Measurements from ENCODE around the gene ADAM12.

The ADAM12 gene

DNA sequence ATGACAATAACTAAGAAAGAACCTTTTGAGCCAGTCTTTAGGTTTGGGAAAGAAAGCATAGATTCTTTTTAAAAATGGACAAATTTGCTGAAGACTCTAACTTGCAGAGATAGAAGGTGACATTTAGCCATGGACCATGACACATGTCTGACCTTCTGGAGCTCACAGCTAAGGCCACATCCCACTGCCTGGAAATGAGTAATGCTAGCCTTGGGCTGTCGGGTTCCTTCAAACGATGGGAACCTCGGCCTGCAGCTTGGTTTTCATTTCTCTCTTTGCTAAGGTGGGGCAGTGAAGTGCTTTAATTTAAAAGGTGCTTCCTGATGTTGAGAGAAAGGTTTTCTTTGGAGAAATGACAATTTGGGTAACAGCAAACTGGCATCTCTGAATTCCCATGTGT, 268.7 kb downstream of the ADAM12 start (continued):
- TF ChIP-seq, protein P1, sequence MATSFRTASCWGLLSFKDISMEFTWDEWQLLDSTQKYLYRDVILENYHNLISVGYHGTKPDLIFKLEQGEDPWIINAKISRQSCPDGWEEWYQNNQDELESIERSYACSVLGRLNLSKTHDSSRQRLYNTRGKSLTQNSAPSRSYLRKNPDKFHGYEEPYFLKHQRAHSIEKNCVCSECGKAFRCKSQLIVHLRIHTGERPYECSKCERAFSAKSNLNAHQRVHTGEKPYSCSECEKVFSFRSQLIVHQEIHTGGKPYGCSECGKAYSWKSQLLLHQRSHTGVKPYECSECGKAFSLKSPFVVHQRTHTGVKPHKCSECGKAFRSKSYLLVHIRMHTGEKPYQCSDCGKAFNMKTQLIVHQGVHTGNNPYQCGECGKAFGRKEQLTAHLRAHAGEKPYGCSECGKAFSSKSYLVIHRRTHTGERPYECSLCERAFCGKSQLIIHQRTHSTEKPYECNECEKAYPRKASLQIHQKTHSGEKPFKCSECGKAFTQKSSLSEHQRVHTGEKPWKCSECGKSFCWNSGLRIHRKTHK (tag by site-specific recombination; IDR thresholded peaks at IDR 0.05) = no peak
- TF ChIP-seq ZNF776 (tag by site-specific recombination; IDR thresholded peaks at IDR 0.05; ENCODE audit: borderline replicate concordance) = no peak
- no peak for TF ChIP-seq ZSCAN23 (tag by site-specific recombination; IDR thresholded peaks at IDR 0.05)
- TF ChIP-seq ZNF626 (tag by site-specific recombination; IDR thresholded peaks at IDR 0.05) = no peak
- no peak for TF ChIP-seq SETDB1 (IDR thresholded peaks at IDR 0.05; ENCODE audit: insufficient read length, low read length)
- no peak for TF ChIP-seq ZNF10 (tag by site-specific recombination; IDR thresholded peaks at IDR 0.05)
- TF ChIP-seq YY2 (tag by site-specific recombination; IDR thresholded peaks at IDR 0.05) = no peak
- TF ChIP-seq ZNF529 (tag by site-specific recombination; IDR thresholded peaks at IDR 0.05; ENCODE audit: insufficient replicate concordance) = no peak

DNA sequence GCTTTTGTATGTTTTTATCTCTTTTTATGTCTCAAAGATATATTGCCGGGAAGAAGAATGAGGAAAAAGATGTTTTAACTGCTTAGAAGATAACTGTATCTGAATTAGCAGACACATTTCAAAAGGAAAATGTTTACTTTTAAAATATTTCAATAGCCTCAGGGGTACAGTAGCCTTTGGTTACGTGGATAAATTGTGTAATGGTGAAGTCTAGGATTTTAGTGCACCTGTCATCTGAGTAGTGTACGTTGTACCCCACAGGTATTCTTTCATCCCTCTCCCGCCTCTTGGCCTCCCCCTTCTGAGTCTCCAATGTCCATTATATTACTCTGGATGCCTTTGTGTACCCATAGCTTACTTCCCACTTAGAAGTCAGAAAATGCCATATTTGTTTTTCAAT, 269.8 kb downstream of the ADAM12 start:
- Histone ChIP-seq H3K36me3 (ENCODE audit: control insufficient read depth in 2 of 2, insufficient read depth in 1 of 2, low read length in 2 of 2) (no peaks in the 10 kb centered on the region), H3K9me3 (ENCODE audit: control insufficient read depth, insufficient read depth, low read depth, low read length) (no peaks in the 10 kb centered on the region), H3K4me1 (ENCODE audit: control insufficient read depth, insufficient read depth, low read length) (no peaks in the 10 kb centered on the region), H3K4me3 (ENCODE audit: low read depth, low read length) (no peak overlapping the region), H3K27ac (ENCODE audit: extremely low read depth, low read depth, low read length) (no peak overlapping the region)
- no peak for TF ChIP-seq ZNF211 (tag by site-specific recombination; IDR thresholded peaks at IDR 0.05; ENCODE audit: low read depth)
- no peak for TF ChIP-seq WT1 (tag by site-specific recombination; IDR thresholded peaks at IDR 0.05)
- no peak for TF ChIP-seq KLF7 (tag by site-specific recombination; IDR thresholded peaks at IDR 0.05; ENCODE audit: borderline replicate concordance)
- TF ChIP-seq, protein P2, sequence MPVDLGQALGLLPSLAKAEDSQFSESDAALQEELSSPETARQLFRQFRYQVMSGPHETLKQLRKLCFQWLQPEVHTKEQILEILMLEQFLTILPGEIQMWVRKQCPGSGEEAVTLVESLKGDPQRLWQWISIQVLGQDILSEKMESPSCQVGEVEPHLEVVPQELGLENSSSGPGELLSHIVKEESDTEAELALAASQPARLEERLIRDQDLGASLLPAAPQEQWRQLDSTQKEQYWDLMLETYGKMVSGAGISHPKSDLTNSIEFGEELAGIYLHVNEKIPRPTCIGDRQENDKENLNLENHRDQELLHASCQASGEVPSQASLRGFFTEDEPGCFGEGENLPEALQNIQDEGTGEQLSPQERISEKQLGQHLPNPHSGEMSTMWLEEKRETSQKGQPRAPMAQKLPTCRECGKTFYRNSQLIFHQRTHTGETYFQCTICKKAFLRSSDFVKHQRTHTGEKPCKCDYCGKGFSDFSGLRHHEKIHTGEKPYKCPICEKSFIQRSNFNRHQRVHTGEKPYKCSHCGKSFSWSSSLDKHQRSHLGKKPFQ (tag by site-specific recombination; IDR thresholded peaks at IDR 0.05) = no peak
- no peak for TF ChIP-seq ZNF600 (tag by site-specific recombination; IDR thresholded peaks at IDR 0.05)
- TF ChIP-seq ZNF701 (tag by site-specific recombination; IDR thresholded peaks at IDR 0.05) = no peak
- no peak for TF ChIP-seq SP3 (tag by site-specific recombination; IDR thresholded peaks at IDR 0.05)
- TF ChIP-seq ZNF2 (tag by site-specific recombination; IDR thresholded peaks at IDR 0.05) = no peak
- no peak for TF ChIP-seq ZNF707 (tag by site-specific recombination; IDR thresholded peaks at IDR 0.05)
- TF ChIP-seq TCF7L2 (IDR thresholded peaks at IDR 0.05; ENCODE audit: borderline replicate concordance, low read depth, low read length) = no peak
- TF ChIP-seq ZNF10 (tag by site-specific recombination; IDR thresholded peaks at IDR 0.05) = no peak
- ChIA-PET POLR2A (no interaction called here), CTCF (no interaction called here)

DNA sequence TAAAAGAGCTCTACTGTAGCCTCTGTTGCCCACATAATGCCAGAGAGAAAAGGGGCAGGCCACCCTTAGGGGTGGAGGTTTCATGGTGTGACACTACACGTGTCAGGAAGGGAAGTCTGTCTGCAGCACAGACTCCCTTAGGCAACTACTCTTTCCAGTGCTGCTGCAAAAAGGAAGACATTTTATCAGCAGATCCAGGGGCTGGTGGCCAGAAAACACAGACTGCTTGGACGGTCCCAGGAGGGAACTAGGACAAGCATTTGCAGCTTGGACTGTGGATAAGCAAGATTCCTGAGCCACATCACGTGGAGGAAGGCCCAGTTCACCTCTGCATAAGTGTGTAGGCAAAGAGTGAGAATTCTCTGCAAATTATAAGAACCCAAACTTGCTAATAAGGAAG, 271.1 kb downstream of the ADAM12 start:
- no peak overlapping the region for H3K4me3 ChIP-seq (ENCODE audit: low read depth, low read length)
- TF ChIP-seq, protein P3, sequence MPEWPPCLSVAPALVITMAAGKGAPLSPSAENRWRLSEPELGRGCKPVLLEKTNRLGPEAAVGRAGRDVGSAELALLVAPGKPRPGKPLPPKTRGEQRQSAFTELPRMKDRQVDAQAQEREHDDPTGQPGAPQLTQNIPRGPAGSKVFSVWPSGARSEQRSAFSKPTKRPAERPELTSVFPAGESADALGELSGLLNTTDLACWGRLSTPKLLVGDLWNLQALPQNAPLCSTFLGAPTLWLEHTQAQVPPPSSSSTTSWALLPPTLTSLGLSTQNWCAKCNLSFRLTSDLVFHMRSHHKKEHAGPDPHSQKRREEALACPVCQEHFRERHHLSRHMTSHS (tag by site-specific recombination; IDR thresholded peaks at IDR 0.05) = no peak
- TF ChIP-seq, protein P4, sequence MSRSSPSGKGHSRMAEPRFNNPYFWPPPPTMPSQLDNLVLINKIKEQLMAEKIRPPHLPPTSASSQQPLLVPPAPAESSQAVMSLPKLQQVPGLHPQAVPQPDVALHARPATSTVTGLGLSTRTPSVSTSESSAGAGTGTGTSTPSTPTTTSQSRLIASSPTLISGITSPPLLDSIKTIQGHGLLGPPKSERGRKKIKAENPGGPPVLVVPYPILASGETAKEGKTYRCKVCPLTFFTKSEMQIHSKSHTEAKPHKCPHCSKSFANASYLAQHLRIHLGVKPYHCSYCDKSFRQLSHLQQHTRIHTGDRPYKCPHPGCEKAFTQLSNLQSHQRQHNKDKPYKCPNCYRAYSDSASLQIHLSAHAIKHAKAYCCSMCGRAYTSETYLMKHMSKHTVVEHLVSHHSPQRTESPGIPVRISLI (tag by site-specific recombination; IDR thresholded peaks at IDR 0.05) = no peak
- TF ChIP-seq ZNF677 (tag by site-specific recombination; IDR thresholded peaks at IDR 0.05) (no peak), ZSCAN23 (tag by site-specific recombination; IDR thresholded peaks at IDR 0.05) (no peak), SALL2 (tag by site-specific recombination; IDR thresholded peaks at IDR 0.05; ENCODE audit: borderline replicate concordance) (no peak), ZNF530 (tag by site-specific recombination; IDR thresholded peaks at IDR 0.05; ENCODE audit: low read depth) (no peak), GLI2 (tag by site-specific recombination; IDR thresholded peaks at IDR 0.05; ENCODE audit: borderline replicate concordance, low read depth) (no peak)
- TF ChIP-seq, protein P5, sequence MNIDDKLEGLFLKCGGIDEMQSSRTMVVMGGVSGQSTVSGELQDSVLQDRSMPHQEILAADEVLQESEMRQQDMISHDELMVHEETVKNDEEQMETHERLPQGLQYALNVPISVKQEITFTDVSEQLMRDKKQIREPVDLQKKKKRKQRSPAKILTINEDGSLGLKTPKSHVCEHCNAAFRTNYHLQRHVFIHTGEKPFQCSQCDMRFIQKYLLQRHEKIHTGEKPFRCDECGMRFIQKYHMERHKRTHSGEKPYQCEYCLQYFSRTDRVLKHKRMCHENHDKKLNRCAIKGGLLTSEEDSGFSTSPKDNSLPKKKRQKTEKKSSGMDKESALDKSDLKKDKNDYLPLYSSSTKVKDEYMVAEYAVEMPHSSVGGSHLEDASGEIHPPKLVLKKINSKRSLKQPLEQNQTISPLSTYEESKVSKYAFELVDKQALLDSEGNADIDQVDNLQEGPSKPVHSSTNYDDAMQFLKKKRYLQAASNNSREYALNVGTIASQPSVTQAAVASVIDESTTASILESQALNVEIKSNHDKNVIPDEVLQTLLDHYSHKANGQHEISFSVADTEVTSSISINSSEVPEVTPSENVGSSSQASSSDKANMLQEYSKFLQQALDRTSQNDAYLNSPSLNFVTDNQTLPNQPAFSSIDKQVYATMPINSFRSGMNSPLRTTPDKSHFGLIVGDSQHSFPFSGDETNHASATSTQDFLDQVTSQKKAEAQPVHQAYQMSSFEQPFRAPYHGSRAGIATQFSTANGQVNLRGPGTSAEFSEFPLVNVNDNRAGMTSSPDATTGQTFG (tag by site-specific recombination; IDR thresholded peaks at IDR 0.05; ENCODE audit: borderline replicate concordance) = no peak
- TF ChIP-seq, protein P6, sequence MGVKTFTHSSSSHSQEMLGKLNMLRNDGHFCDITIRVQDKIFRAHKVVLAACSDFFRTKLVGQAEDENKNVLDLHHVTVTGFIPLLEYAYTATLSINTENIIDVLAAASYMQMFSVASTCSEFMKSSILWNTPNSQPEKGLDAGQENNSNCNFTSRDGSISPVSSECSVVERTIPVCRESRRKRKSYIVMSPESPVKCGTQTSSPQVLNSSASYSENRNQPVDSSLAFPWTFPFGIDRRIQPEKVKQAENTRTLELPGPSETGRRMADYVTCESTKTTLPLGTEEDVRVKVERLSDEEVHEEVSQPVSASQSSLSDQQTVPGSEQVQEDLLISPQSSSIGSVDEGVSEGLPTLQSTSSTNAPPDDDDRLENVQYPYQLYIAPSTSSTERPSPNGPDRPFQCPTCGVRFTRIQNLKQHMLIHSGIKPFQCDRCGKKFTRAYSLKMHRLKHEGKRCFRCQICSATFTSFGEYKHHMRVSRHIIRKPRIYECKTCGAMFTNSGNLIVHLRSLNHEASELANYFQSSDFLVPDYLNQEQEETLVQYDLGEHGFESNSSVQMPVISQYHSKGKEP (tag by site-specific recombination; IDR thresholded peaks at IDR 0.05) = no peak
- H3K4me1 ChIP-seq (ENCODE audit: control insufficient read depth, insufficient read depth, low read length) = no peaks in the 10 kb centered on the region
- H3K9me3 ChIP-seq (ENCODE audit: control insufficient read depth, insufficient read depth, low read depth, low read length) = no peaks in the 10 kb centered on the region
- CTCF ChIA-PET = no interaction called here
- no peaks in the 10 kb centered on the region for H3K36me3 ChIP-seq (ENCODE audit: control insufficient read depth in 2 of 2, insufficient read depth in 1 of 2, low read length in 2 of 2)
- POLR2A ChIA-PET = no interaction called here
- no peak overlapping the region for H3K27ac ChIP-seq (ENCODE audit: extremely low read depth, low read depth, low read length)
